UCSD-AML1 (cell line): ENCODE data around the gene POLR3G.

Experiments
- DNase-seq: peaks from one replicate; lab custom pipeline; 2025; ENCODE audit not compliant: unreplicated experiment; lab: John Stamatoyannopoulos, UW

Gene POLR3G

GRCh38 chr5:90549729-90550275, 75.1 kb downstream of the POLR3G start:
- no peak for DNase-seq

- no peak for DNase-seq
Observed at GRCh38 chr5:90550963-90551362, 76.3 kb downstream of the POLR3G start.

GRCh38 chr5:90551376-90551775, 76.7 kb downstream of the POLR3G start:
- no peak for DNase-seq

- no peak for DNase-seq
Observed at GRCh38 chr5:90553711-90554110, 79.0 kb downstream of the POLR3G start.

GRCh38 chr5:90554358-90555006, 79.8 kb downstream of the POLR3G start:
- DNase-seq = no peak

GRCh38 chr5:90555666-90556065, 81.0 kb downstream of the POLR3G start:
- DNase-seq = no peak

- DNase-seq = peak; percentile 6
Observed at GRCh38 chr5:90557391-90557790, 82.7 kb downstream of the POLR3G start.

- no peak for DNase-seq
Observed at GRCh38 chr5:90557871-90558270, 83.2 kb downstream of the POLR3G start.

- DNase-seq = no peak
Observed at GRCh38 chr5:90558344-90559192, 83.9 kb downstream of the POLR3G start, which contains the start of gene ADGRV1. ADGRV1 (plus strand) TSS chr5:90558797; CDS start chr5:90558896, 99 bp downstream.

GRCh38 chr5:90560771-90561170, 86.1 kb downstream of the POLR3G start:
- no peak for DNase-seq

- DNase-seq = no peak
Observed at GRCh38 chr5:90561766-90562165, 87.1 kb downstream of the POLR3G start.

GRCh38 chr5:90562341-90562740, 87.7 kb downstream of the POLR3G start:
- no peak for DNase-seq

- DNase-seq = no peak
Observed at GRCh38 chr5:90563108-90563507, 88.4 kb downstream of the POLR3G start.
